Calu3 (cell line): ENCODE results near the gene ADO. TPM values are rescaled to one million over a fixed set of nuclear protein-coding genes. Genes with fewer than 3 reads are reported as not detected.

Experiments
- BruUV-seq: library from RNA; stranded (reverse); fragments of 400-500 nt; replicated peaks from 2 replicates; lab custom pipeline; 2021; lab: Mats Ljungman, UMichigan
- CTCF ChIA-PET: fragments of 300-600 bp; sonication (Branson Sonifier 250); formaldehyde crosslinking; loops from one replicate; lab custom pipeline; 2022; ENCODE audit warnings: antibody characterized with exemption; lab: Charles Lee
- DNase-seq: peaks from one replicate; pipeline ENCODE4 v3.0.0; 2022
- H3K27ac Mint-ChIP-seq: one replicate; pipeline ENCODE4 v1.8.0; 2022; ENCODE audit warnings: mixed read lengths; ENCODE audit not compliant: unreplicated experiment
- H3K27me3 Mint-ChIP-seq: one replicate; pipeline ENCODE4 v1.8.0; 2022; ENCODE audit warnings: mixed read lengths; ENCODE audit not compliant: unreplicated experiment
- H3K36me3 Mint-ChIP-seq: one replicate; pipeline ENCODE4 v1.8.0; 2022; ENCODE audit warnings: mild to moderate bottlenecking, moderate library complexity, mixed read lengths; ENCODE audit not compliant: insufficient read depth, unreplicated experiment
- H3K4me1 Mint-ChIP-seq: one replicate; pipeline ENCODE4 v1.8.0; 2022; ENCODE audit warnings: mild to moderate bottlenecking, low read depth, mixed read lengths; ENCODE audit not compliant: unreplicated experiment
- H3K4me3 Mint-ChIP-seq: one replicate; pipeline ENCODE4 v1.8.0; 2022; ENCODE audit warnings: mild to moderate bottlenecking, low read depth, moderate library complexity, mixed read lengths; ENCODE audit not compliant: unreplicated experiment
- H3K9me3 Mint-ChIP-seq: one replicate; pipeline ENCODE4 v1.8.0; 2022; ENCODE audit warnings: low read depth, mixed read lengths; ENCODE audit not compliant: unreplicated experiment
- intact Hi-C: fragments of 100-400 bp; cut with micrococcal nuclease; formaldehyde crosslinking; loops from one replicate; pipeline ENCODE4 v1.10.0; 2022; ENCODE audit not compliant: unreplicated experiment
- total RNA-seq: library from RNA; stranded (reverse); gene quantifications from 2 replicates; pipeline ENCODE4 v1.2.3, GENCODE V29; 2022
- TF ChIP-seq, protein P1 (sequence below): fragments of 200-600 bp; IDR thresholded peaks from one replicate; pipeline ENCODE4 v1.8.0; 2022; ENCODE audit warnings: antibody characterized with exemption; ENCODE audit not compliant: unreplicated experiment

ADO gene
- total RNA-seq, 1 experiment from 2014 or later, result 32.3 TPM

DNA sequence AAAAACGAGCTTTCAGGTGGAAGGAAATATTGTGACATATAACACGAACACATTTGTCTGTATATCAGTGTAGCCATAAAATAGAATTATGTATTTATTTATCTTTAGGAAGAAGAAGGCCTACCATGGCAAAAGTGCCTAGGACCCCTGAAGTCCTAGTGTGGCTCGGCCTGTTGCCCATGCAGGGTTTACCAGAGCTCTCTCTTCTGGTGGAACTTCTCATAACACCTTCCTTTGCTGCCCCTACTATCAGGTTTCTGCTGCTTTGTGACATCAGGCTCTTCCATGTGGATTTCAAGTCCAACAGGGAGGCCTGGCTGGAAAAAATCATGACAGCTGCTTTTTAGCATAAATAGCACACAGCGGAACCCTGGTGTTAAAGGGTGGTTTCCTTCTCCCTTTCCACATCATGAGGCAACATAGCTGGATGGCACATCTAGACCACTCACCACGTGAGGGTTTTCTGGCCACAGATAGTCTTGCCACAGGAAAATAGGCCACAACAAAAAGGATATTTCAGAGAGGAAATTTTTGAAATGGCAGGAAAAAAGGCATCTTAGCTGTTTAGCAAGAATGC lies 44.8 kb upstream of the ADO start:
- intact Hi-C loops, result no loop called here
- TF ChIP-seq, protein P1, sequence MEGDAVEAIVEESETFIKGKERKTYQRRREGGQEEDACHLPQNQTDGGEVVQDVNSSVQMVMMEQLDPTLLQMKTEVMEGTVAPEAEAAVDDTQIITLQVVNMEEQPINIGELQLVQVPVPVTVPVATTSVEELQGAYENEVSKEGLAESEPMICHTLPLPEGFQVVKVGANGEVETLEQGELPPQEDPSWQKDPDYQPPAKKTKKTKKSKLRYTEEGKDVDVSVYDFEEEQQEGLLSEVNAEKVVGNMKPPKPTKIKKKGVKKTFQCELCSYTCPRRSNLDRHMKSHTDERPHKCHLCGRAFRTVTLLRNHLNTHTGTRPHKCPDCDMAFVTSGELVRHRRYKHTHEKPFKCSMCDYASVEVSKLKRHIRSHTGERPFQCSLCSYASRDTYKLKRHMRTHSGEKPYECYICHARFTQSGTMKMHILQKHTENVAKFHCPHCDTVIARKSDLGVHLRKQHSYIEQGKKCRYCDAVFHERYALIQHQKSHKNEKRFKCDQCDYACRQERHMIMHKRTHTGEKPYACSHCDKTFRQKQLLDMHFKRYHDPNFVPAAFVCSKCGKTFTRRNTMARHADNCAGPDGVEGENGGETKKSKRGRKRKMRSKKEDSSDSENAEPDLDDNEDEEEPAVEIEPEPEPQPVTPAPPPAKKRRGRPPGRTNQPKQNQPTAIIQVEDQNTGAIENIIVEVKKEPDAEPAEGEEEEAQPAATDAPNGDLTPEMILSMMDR, result no peak
- no peaks in the 10 kb centered on the region for H3K9me3 Mint-ChIP-seq
- CTCF ChIA-PET, result no interaction called here
- no peaks in the 10 kb centered on the region for H3K4me1 Mint-ChIP-seq
- H3K36me3 Mint-ChIP-seq, result no peaks in the 10 kb centered on the region
- H3K4me3 Mint-ChIP-seq, result no peak overlapping the region
- peaks cover 18% of the 10 kb centered on the region for H3K27me3 Mint-ChIP-seq
- no TSS peak for BruUV-seq
- no peak overlapping the region for H3K27ac Mint-ChIP-seq
- no peak for DNase-seq

- Mint-ChIP-seq H3K4me1 (no peaks in the 10 kb centered on the region), H3K27me3 (peaks cover 11% of the 10 kb centered on the region), H3K27ac (no peak overlapping the region), H3K4me3 (no peak overlapping the region), H3K36me3 (no peaks in the 10 kb centered on the region), H3K9me3 (no peaks in the 10 kb centered on the region)
- CTCF ChIA-PET, result interaction anchor here (0.8 kb wide), 1 partner anchor 57 kb away, joined by 3 read pairs; no protein-coding TSS in a partner anchor
- no TSS peak for BruUV-seq
- DNase-seq, result no peak
- intact Hi-C loops, result no loop called here
- TF ChIP-seq, protein P1, result no peak
Measured at GRCh38 chr10:62760401-62760800, 44.1 kb upstream of the ADO start.

- Mint-ChIP-seq H3K4me3 (no peak overlapping the region), H3K9me3 (no peaks in the 10 kb centered on the region), H3K36me3 (no peaks in the 10 kb centered on the region), H3K27me3 (peaks cover 4% of the 10 kb centered on the region), H3K4me1 (no peaks in the 10 kb centered on the region), H3K27ac (no peak overlapping the region)
- CTCF ChIA-PET, result interaction anchor here (0.8 kb wide), 1 partner anchor 56 kb away, joined by 3 read pairs; no protein-coding TSS in a partner anchor
- TF ChIP-seq, protein P1, result no peak
- BruUV-seq, result no TSS peak
- intact Hi-C loops, result no loop called here
- DNase-seq, result no peak
Measured at GRCh38 chr10:62761115-62761514, 43.4 kb upstream of the ADO start.

GRCh38 chr10:62763155-62763554 lies 41.4 kb upstream of the ADO start:
- CTCF ChIA-PET, result no interaction called here
- no peaks in the 10 kb centered on the region for H3K36me3 Mint-ChIP-seq
- DNase-seq, result no peak
- BruUV-seq, result no TSS peak
- H3K4me1 Mint-ChIP-seq, result no peaks in the 10 kb centered on the region
- TF ChIP-seq, protein P1, result no peak
- H3K27ac Mint-ChIP-seq, result no peak overlapping the region
- intact Hi-C loops, result no loop called here
- H3K27me3 Mint-ChIP-seq, result no peaks in the 10 kb centered on the region
- H3K4me3 Mint-ChIP-seq, result no peak overlapping the region
- H3K9me3 Mint-ChIP-seq, result no peaks in the 10 kb centered on the region
